ENCODE measurements around the gene STEAP3.

DNA sequence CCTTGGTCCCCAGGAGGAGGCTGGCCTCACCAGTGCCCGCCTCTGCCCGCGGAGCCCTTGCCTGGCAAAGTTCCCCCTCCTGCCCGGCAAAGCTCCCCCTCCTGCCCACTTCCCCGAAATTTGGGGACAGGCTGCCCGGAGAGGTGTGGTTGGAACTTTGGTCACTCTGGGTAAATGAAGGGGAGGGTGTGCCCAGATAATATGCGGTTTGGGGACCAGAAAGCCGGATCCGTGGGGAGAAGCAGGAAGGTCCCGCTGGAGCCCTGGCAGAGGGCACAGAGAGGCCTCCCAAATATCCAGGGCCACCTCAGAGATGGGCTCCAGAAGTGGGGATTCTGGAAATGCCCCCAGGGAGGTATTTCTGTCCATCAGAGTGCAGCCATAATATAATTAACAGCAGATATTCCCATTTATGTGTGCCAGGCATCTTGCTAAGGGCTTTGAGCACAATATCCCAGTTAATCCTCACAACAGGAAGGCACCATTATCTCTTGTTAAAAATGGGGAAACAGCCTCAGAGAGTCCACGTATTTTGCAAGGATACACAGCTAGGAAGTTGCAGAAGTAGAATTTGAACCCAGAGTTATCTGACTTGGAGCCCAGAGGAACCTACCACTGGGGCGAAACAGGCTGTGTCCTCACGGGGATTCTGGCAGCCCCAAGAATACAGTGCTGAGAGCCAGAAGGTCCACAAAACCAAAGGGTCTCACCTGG lies 914 bp downstream of the STEAP3 start:
- TF ChIP-seq CTCF (IDR thresholded peaks at IDR 0.05; ENCODE audit: low read depth, low read length), result no peak
- TF ChIP-seq EZH2phosphoT487 (IDR thresholded peaks at IDR 0.05; ENCODE audit: low read depth), result no peak
